GM12878 (cell line): ENCODE data around the gene KPTN.

Source experiments
- EP300 ChIP-seq, 2 experiments: fragments of 150-350 bp in 1 of 2; IDR thresholded peaks; 2 replicates each; pipeline ENCODE4 v1.6.1; 2011 to 2012; ENCODE audit warnings: low read depth in 2 of 2, low read length in 2 of 2, borderline replicate concordance in 1 of 2, improper control_type of control experiment in 1 of 2, inconsistent platforms in 1 of 2; ENCODE audit not compliant: control insufficient read depth in 1 of 2
- KAT2A ChIP-seq: conservative IDR thresholded peaks from 2 replicates; pipeline ENCODE4 v1.6.1; 2011; ENCODE audit warnings: low read depth, low read length; ENCODE audit not compliant: control insufficient read depth
- MTA3 ChIP-seq: IDR thresholded peaks from 2 replicates; pipeline ENCODE4 v1.6.1; 2012; ENCODE audit warnings: low read length, inconsistent platforms, borderline replicate concordance
- POLR2A ChIP-seq: IDR thresholded peaks from 2 replicates; pipeline ENCODE4 v1.6.1; 2011; ENCODE audit warnings: low read depth, mild to moderate bottlenecking, low read length
- YY1 ChIP-seq: IDR thresholded peaks from 2 replicates; pipeline ENCODE4 v1.6.1; 2011; ENCODE audit warnings: low read depth, mild to moderate bottlenecking, low read length
- TF ChIP-seq, protein P1 (sequence below), 3 experiments: IDR thresholded peaks in 2 of 3; conservative IDR thresholded peaks in 1 of 3; 2 replicates each; pipeline ENCODE4 v1.5.1; 2011; ENCODE audit warnings: low read depth in 3 of 3, low read length in 3 of 3, mild to moderate bottlenecking in 3 of 3, control low read depth in 2 of 3, moderate library complexity in 2 of 3, inconsistent platforms in 1 of 3, mixed read lengths in 1 of 3; ENCODE audit not compliant: control insufficient read depth in 2 of 3, insufficient read depth in 1 of 3; ENCODE audit errors: extremely low read depth in 1 of 3

DNA sequence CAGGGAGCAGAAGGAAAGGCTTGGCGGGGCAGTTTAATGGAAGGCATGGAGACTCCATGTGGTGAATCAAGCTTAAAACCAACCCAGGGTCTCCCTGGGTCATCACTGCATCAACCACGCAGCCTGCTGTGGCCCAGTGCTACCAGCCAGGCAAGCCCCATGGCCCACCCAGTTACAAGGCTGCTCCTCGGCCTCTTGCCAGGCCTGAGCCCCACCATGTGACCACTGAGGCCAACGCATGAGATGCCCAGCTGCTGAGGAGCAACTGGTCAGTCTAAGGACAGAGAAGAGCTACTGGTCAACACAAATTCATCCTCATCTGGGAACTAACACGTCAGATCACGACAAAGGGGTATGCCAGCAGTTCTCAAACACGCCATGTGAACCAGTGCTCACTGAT, 15.4 kb upstream of the KPTN start:
- TF ChIP-seq YY1 (no peak), POLR2A (no peak), MTA3 (no peak), KAT2A (no peak), EP300 (IDR thresholded peaks at IDR 0.05; ENCODE audit: borderline replicate concordance in 1 of 2, control insufficient read depth in 1 of 2, low read depth in 2 of 2, low read length in 2 of 2) (no peak)
- TF ChIP-seq, protein P1, sequence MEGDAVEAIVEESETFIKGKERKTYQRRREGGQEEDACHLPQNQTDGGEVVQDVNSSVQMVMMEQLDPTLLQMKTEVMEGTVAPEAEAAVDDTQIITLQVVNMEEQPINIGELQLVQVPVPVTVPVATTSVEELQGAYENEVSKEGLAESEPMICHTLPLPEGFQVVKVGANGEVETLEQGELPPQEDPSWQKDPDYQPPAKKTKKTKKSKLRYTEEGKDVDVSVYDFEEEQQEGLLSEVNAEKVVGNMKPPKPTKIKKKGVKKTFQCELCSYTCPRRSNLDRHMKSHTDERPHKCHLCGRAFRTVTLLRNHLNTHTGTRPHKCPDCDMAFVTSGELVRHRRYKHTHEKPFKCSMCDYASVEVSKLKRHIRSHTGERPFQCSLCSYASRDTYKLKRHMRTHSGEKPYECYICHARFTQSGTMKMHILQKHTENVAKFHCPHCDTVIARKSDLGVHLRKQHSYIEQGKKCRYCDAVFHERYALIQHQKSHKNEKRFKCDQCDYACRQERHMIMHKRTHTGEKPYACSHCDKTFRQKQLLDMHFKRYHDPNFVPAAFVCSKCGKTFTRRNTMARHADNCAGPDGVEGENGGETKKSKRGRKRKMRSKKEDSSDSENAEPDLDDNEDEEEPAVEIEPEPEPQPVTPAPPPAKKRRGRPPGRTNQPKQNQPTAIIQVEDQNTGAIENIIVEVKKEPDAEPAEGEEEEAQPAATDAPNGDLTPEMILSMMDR (IDR thresholded peaks at IDR 0.05 in 2 of 3, conservative IDR thresholded peaks at IDR 0.05 in 1 of 3; ENCODE audit: control insufficient read depth in 2 of 3, extremely low read depth in 1 of 3, insufficient read depth in 1 of 3, low read depth in 3 of 3, low read length in 3 of 3) = no peak
